ENCODE results near the gene HIRIP3. TPM values are rescaled to one million over a fixed set of nuclear protein-coding genes. Genes with fewer than 3 reads are reported as not detected.

The HIRIP3 gene
- total and polyA plus RNA-seq, 2 of the 13 experiments (the other 11 are each of a cell fraction or from before 2014, with no cell fraction given), result 12.6 to 17.2 TPM

DNA sequence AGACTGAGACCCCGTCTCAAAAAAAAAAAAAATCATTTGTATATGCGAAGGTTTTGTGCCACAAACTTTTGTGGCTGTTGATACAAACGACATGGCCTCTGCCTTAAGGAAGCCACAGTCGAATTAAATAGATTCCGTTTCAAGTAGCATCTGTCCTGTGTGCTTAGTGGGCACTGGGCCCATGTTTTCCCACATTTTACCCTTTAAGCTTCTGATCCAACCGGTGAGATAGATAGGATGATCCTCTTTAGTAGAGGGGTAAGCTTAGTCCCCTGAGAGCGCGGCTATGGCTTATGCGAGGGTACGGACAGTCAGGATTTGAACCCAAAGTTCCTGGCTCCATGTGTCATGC, 34.3 kb downstream of the HIRIP3 start (continued):
- TF ChIP-seq, protein P1, sequence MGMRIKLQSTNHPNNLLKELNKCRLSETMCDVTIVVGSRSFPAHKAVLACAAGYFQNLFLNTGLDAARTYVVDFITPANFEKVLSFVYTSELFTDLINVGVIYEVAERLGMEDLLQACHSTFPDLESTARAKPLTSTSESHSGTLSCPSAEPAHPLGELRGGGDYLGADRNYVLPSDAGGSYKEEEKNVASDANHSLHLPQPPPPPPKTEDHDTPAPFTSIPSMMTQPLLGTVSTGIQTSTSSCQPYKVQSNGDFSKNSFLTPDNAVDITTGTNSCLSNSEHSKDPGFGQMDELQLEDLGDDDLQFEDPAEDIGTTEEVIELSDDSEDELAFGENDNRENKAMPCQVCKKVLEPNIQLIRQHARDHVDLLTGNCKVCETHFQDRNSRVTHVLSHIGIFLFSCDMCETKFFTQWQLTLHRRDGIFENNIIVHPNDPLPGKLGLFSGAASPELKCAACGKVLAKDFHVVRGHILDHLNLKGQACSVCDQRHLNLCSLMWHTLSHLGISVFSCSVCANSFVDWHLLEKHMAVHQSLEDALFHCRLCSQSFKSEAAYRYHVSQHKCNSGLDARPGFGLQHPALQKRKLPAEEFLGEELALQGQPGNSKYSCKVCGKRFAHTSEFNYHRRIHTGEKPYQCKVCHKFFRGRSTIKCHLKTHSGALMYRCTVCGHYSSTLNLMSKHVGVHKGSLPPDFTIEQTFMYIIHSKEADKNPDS (CRISPR knock-in tag; IDR thresholded peaks at IDR 0.05), result 0 out of 2 replicates have a peak, but pooled peaks have one; percentile 44
- TF ChIP-seq, protein P2, sequence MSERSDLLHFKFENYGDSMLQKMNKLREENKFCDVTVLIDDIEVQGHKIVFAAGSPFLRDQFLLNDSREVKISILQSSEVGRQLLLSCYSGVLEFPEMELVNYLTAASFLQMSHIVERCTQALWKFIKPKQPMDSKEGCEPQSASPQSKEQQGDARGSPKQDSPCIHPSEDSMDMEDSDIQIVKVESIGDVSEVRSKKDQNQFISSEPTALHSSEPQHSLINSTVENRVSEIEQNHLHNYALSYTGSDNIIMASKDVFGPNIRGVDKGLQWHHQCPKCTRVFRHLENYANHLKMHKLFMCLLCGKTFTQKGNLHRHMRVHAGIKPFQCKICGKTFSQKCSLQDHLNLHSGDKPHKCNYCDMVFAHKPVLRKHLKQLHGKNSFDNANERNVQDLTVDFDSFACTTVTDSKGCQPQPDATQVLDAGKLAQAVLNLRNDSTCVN (CRISPR knock-in tag; IDR thresholded peaks at IDR 0.05; ENCODE audit: borderline replicate concordance), result no peak
- TF ChIP-seq FLYWCH1 (CRISPR knock-in tag; IDR thresholded peaks at IDR 0.05) (no peak), KLF16 (CRISPR knock-in tag; IDR thresholded peaks at IDR 0.05) (no peak), RFX5 (IDR thresholded peaks at IDR 0.05; ENCODE audit: low read depth, low read length) (no peak), PAWR (CRISPR knock-in tag; IDR thresholded peaks at IDR 0.05; ENCODE audit: borderline replicate concordance) (0 out of 2 replicates have a peak, but pooled peaks have one; percentile 53), ATF7-NPFF (CRISPR knock-in tag; IDR thresholded peaks at IDR 0.05; ENCODE audit: low read depth) (no peak), FOXA1 (IDR thresholded peaks at IDR 0.05) (no peak), FOXA1 (CRISPR knock-in tag; IDR thresholded peaks at IDR 0.05) (no peak), STAT5B (CRISPR knock-in tag; IDR thresholded peaks at IDR 0.05) (no peak), RBFOX2 (IDR thresholded peaks at IDR 0.05; ENCODE audit: low read depth, low read length) (no peak), ZNF256 (CRISPR knock-in tag; conservative IDR thresholded peaks at IDR 0.05) (0 out of 2 replicates have a peak, but pooled peaks have one; percentile 20), MATR3 (CRISPR knock-in tag; IDR thresholded peaks at IDR 0.05) (no peak), ZNF841 (CRISPR knock-in tag; IDR thresholded peaks at IDR 0.05; ENCODE audit: borderline replicate concordance) (no peak), MIER3 (CRISPR knock-in tag; IDR thresholded peaks at IDR 0.05; ENCODE audit: borderline replicate concordance) (no peak), NRL (CRISPR knock-in tag; IDR thresholded peaks at IDR 0.05; ENCODE audit: borderline replicate concordance) (0 out of 2 replicates have a peak, but pooled peaks have one; percentile 7), ZSCAN31 (CRISPR knock-in tag; IDR thresholded peaks at IDR 0.05; ENCODE audit: low read depth) (no peak), TRIM24 (CRISPR knock-in tag; IDR thresholded peaks at IDR 0.05) (no peak)
- TF ChIP-seq, protein P3, sequence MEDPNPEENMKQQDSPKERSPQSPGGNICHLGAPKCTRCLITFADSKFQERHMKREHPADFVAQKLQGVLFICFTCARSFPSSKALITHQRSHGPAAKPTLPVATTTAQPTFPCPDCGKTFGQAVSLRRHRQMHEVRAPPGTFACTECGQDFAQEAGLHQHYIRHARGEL (CRISPR knock-in tag; IDR thresholded peaks at IDR 0.05), result no peak
- TF ChIP-seq, protein P4, sequence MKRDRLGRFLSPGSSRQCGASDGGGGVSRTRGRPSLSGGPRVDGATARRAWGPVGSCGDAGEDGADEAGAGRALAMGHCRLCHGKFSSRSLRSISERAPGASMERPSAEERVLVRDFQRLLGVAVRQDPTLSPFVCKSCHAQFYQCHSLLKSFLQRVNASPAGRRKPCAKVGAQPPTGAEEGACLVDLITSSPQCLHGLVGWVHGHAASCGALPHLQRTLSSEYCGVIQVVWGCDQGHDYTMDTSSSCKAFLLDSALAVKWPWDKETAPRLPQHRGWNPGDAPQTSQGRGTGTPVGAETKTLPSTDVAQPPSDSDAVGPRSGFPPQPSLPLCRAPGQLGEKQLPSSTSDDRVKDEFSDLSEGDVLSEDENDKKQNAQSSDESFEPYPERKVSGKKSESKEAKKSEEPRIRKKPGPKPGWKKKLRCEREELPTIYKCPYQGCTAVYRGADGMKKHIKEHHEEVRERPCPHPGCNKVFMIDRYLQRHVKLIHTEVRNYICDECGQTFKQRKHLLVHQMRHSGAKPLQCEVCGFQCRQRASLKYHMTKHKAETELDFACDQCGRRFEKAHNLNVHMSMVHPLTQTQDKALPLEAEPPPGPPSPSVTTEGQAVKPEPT (CRISPR knock-in tag; IDR thresholded peaks at IDR 0.05; ENCODE audit: low read depth), result no peak
- TF ChIP-seq, protein P5, sequence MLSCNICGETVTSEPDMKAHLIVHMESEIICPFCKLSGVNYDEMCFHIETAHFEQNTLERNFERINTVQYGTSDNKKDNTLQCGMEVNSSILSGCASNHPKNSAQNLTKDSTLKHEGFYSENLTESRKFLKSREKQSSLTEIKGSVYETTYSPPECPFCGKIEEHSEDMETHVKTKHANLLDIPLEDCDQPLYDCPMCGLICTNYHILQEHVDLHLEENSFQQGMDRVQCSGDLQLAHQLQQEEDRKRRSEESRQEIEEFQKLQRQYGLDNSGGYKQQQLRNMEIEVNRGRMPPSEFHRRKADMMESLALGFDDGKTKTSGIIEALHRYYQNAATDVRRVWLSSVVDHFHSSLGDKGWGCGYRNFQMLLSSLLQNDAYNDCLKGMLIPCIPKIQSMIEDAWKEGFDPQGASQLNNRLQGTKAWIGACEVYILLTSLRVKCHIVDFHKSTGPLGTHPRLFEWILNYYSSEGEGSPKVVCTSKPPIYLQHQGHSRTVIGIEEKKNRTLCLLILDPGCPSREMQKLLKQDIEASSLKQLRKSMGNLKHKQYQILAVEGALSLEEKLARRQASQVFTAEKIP (CRISPR knock-in tag; IDR thresholded peaks at IDR 0.05; ENCODE audit: borderline replicate concordance), result no peak
- TF ChIP-seq, protein P6, sequence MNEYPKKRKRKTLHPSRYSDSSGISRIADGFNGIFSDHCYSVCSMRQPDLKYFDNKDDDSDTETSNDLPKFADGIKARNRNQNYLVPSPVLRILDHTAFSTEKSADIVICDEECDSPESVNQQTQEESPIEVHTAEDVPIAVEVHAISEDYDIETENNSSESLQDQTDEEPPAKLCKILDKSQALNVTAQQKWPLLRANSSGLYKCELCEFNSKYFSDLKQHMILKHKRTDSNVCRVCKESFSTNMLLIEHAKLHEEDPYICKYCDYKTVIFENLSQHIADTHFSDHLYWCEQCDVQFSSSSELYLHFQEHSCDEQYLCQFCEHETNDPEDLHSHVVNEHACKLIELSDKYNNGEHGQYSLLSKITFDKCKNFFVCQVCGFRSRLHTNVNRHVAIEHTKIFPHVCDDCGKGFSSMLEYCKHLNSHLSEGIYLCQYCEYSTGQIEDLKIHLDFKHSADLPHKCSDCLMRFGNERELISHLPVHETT (CRISPR knock-in tag; conservative IDR thresholded peaks at IDR 0.05), result no peak

Measured in HepG2 (cell line).